H9 (cell line): Measurements from ENCODE around the gene RPS28. TPM values are rescaled to one million over a fixed set of nuclear protein-coding genes. Genes with fewer than 3 reads are reported as not detected.

ENCODE experiments used
- DNase-seq: peaks from one replicate; pipeline ENCODE4 v3.0.0-alpha.2; 2017
- H2AFZ ChIP-seq: one replicate; pipeline ENCODE4 v1.6.1; 2013; ENCODE audit warnings: mild to moderate bottlenecking, low read length, control low read depth, moderate library complexity
- H2AK5ac ChIP-seq: 2 replicates; pipeline ENCODE4 v1.6.1; 2013; ENCODE audit warnings: low read length, control low read depth, mixed read lengths; ENCODE audit not compliant: insufficient read length
- H2BK120ac ChIP-seq: one replicate; pipeline ENCODE4 v1.6.1; 2013; ENCODE audit warnings: low read depth, mild to moderate bottlenecking, low read length, control low read depth, inconsistent platforms; ENCODE audit not compliant: poor library complexity, severe bottlenecking
- H2BK12ac ChIP-seq: 2 replicates; pipeline ENCODE4 v1.6.1; 2013; ENCODE audit warnings: low read length, control low read depth, mixed read lengths, low read depth; ENCODE audit not compliant: insufficient read length
- H2BK15ac ChIP-seq: 2 replicates; pipeline ENCODE4 v1.6.1; 2013; ENCODE audit warnings: low read depth, low read length, control low read depth
- H2BK20ac ChIP-seq: one replicate; pipeline ENCODE4 v1.6.1; 2013; ENCODE audit warnings: low read depth, mild to moderate bottlenecking, low read length, control low read depth, inconsistent platforms; ENCODE audit not compliant: poor library complexity, severe bottlenecking
- H2BK5ac ChIP-seq: 2 replicates; pipeline ENCODE4 v1.6.1; 2013; ENCODE audit warnings: low read length, control low read depth, mixed read lengths; ENCODE audit not compliant: insufficient read length
- H3K14ac ChIP-seq: 2 replicates; pipeline ENCODE4 v1.6.1; 2013; ENCODE audit warnings: low read length, control low read depth; ENCODE audit not compliant: insufficient read depth
- H3K18ac ChIP-seq: 2 replicates; pipeline ENCODE4 v1.6.1; 2013; ENCODE audit warnings: low read depth, mild to moderate bottlenecking, mixed read lengths, low read length, control low read depth; ENCODE audit not compliant: insufficient read length
- H3K23ac ChIP-seq: 2 replicates; pipeline ENCODE4 v1.6.1; 2013; ENCODE audit warnings: low read length, control low read depth, mixed read lengths, low read depth; ENCODE audit not compliant: insufficient read length
- H3K23me2 ChIP-seq: 2 replicates; pipeline ENCODE4 v1.6.1; 2013; ENCODE audit warnings: low read depth, mild to moderate bottlenecking, mixed read lengths, low read length, control low read depth; ENCODE audit not compliant: insufficient read length, poor library complexity, severe bottlenecking
- H3K27ac ChIP-seq: 2 replicates; pipeline ENCODE4 v1.5.1; 2013; ENCODE audit warnings: low read length, control low read depth, mixed read lengths, low read depth; ENCODE audit not compliant: insufficient read length
- H3K27me3 ChIP-seq: 2 replicates; pipeline ENCODE4 v1.6.1; 2013; ENCODE audit warnings: low read length, control low read depth, inconsistent platforms; ENCODE audit not compliant: insufficient read depth
- H3K4ac ChIP-seq: 2 replicates; pipeline ENCODE4 v1.6.1; 2013; ENCODE audit warnings: low read depth, mild to moderate bottlenecking, control low read depth, inconsistent platforms, low read length, moderate library complexity
- H3K4me1 ChIP-seq: 2 replicates; pipeline ENCODE4 v1.6.1; 2013; ENCODE audit warnings: low read length, control low read depth, inconsistent platforms; ENCODE audit not compliant: insufficient read depth
- H3K4me2 ChIP-seq: 2 replicates; pipeline ENCODE4 v1.6.1; 2013; ENCODE audit warnings: low read length, control low read depth, mixed read lengths; ENCODE audit not compliant: insufficient read length, insufficient read depth
- H3K56ac ChIP-seq: 2 replicates; pipeline ENCODE4 v1.6.1; 2013; ENCODE audit warnings: low read depth, mild to moderate bottlenecking, mixed read lengths, low read length, control low read depth; ENCODE audit not compliant: insufficient read length
- H3K79me1 ChIP-seq: 2 replicates; pipeline ENCODE4 v1.6.1; 2013; ENCODE audit warnings: low read depth, mild to moderate bottlenecking, moderate library complexity, low read length, control low read depth, inconsistent platforms; ENCODE audit not compliant: insufficient read depth, poor library complexity, severe bottlenecking
- H3K79me2 ChIP-seq: 2 replicates; pipeline ENCODE4 v1.6.1; 2013; ENCODE audit warnings: low read length, control low read depth, inconsistent platforms; ENCODE audit not compliant: insufficient read depth
- H3K9ac ChIP-seq: 2 replicates; pipeline ENCODE4 v1.6.1; 2013; ENCODE audit warnings: low read length, control low read depth, mixed read lengths; ENCODE audit not compliant: insufficient read length; ENCODE audit errors: extremely low read depth
- H3K9me3 ChIP-seq: one replicate; pipeline ENCODE4 v1.6.1; 2013; ENCODE audit warnings: low read depth, low read length, inconsistent platforms; ENCODE audit not compliant: control insufficient read depth
- H3T11ph ChIP-seq: one replicate; pipeline ENCODE4 v1.6.1; 2013; ENCODE audit warnings: mild to moderate bottlenecking, low read length, control low read depth, inconsistent platforms
- H4K20me1 ChIP-seq: one replicate; pipeline ENCODE4 v1.6.1; 2013; ENCODE audit not compliant: control insufficient read depth, insufficient read length, insufficient read depth
- H4K5ac ChIP-seq: 2 replicates; pipeline ENCODE4 v1.6.1; 2013; ENCODE audit warnings: low read depth, mild to moderate bottlenecking, mixed read lengths, low read length, control low read depth; ENCODE audit not compliant: insufficient read length
- H4K8ac ChIP-seq: replicated peaks from 2 replicates; pipeline ENCODE4 v1.6.1; 2013; ENCODE audit warnings: low read length, control low read depth, mixed read lengths, low read depth; ENCODE audit not compliant: insufficient read length
- H4K91ac ChIP-seq: 2 replicates; pipeline ENCODE4 v1.6.1; 2013; ENCODE audit warnings: low read depth, mild to moderate bottlenecking, moderate library complexity, mixed read lengths, low read length, control low read depth; ENCODE audit not compliant: insufficient read length
- H3K27ac Mint-ChIP-seq, 3 experiments: 2 replicates in 2 of 3; 3 replicates in 1 of 3; pipeline ENCODE4 v1.8.0; 2020 to 2021; ENCODE audit warnings: mixed read lengths in 3 of 3, mild to moderate bottlenecking in 1 of 3, moderate library complexity in 1 of 3
- H3K27me3 Mint-ChIP-seq: 2 replicates; pipeline ENCODE4 v1.8.0; 2021; ENCODE audit warnings: low read depth, mild to moderate bottlenecking, moderate library complexity, mixed read lengths
- H3K36me3 Mint-ChIP-seq, 3 experiments: 2 replicates in 2 of 3; 3 replicates in 1 of 3; pipeline ENCODE4 v1.8.0; 2020 to 2021; ENCODE audit warnings: low read depth in 3 of 3, mixed read lengths in 3 of 3; ENCODE audit not compliant: insufficient read depth in 1 of 3
- H3K4me1 Mint-ChIP-seq, 2 experiments: 2 replicates each; pipeline ENCODE4 v1.8.0; 2020; ENCODE audit warnings: mixed read lengths in 2 of 2
- H3K4me3 Mint-ChIP-seq, 2 experiments: 2 replicates in 1 of 2; 3 replicates in 1 of 2; pipeline ENCODE4 v1.8.0; 2020 to 2021; ENCODE audit warnings: mild to moderate bottlenecking in 2 of 2, mixed read lengths in 2 of 2, moderate library complexity in 1 of 2
- H3K9me3 Mint-ChIP-seq, 2 experiments: 2 replicates in 1 of 2; 3 replicates in 1 of 2; pipeline ENCODE4 v1.8.0; 2020; ENCODE audit warnings: mild to moderate bottlenecking in 2 of 2, mixed read lengths in 2 of 2, moderate library complexity in 1 of 2
- WGBS: extraction: QIAGEN DNeasy Blood & Tissue Kit; methylation state at CpG from one replicate; pipeline ENCODE4 v1.1.7; 2013; ENCODE audit warnings: missing lambda C conversion rate, low lambda C conversion rate, mixed read lengths; ENCODE audit not compliant: insufficient read length; ENCODE audit errors: extremely low coverage; 5-methylcytosine and 5-hydroxymethylcytosine counted together
- total RNA-seq: library from RNA; stranded (reverse); gene quantifications from 2 replicates; pipeline ENCODE4 v1.2.1, GENCODE V29; 2021
- TF ChIP-seq, protein P1 (sequence below): fragments of 200-600 bp; sonication (generic); conservative IDR thresholded peaks from 3 replicates; pipeline ENCODE4 v1.8.0; 2021; ENCODE audit warnings: antibody characterized with exemption, mild to moderate bottlenecking

Gene RPS28
- total RNA-seq, 1 experiment from 2014 or later = 1,885 TPM

DNA sequence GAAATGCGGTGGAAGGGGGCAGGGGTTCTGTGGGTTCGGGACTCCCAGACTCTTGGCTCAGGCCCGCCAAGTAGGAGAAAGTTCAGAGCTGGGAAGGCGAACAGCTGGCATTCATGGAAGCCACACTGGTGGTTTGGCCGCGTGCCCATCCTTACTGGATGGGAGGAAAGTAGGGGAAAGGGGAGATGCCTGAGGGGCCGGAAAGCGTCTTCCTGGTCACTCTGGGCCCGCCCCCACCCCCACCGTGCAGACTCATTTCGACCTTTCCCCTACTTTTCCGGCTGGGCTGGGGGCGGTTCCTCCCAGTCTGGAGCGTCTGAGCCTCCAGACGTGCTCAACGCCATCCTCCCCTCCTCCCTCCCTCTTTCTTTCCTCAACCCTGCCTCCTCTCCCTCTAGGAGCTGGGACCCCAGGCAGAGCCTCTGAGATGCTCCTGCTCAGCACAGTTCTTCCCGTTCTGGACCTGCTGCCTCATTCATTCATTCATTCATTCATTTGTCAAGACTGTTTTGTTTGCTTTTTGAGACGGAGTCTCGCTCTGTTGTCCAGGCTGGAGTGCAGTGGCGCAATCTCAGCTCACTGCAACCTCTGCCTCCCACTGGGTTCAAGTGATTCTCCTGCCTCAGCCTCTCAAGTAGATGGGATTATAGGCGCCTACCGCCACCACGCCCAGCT lies 46.2 kb downstream of the RPS28 start:
- no peak overlapping the region for H2AK5ac ChIP-seq
- Mint-ChIP-seq H3K4me3 (peak overlapping the region; percentile 35 to 51; a peak in 4 of 5 replicates), H3K27me3 (peaks cover 50% of the 10 kb centered on the region), H3K36me3 (peaks cover 0 to 3% (median 0%) of the 10 kb centered on the region in 3 experiments; a peak in 3 of 7 replicates), H3K4me1 (peaks cover 23 to 28% of the 10 kb centered on the region in 2 experiments), H3K9me3 (no peaks in the 10 kb centered on the region), H3K27ac (peak overlapping the region in 1 of 3 experiments; percentile 18; a peak in 1 of 7 replicates)
- no peak overlapping the region for H2BK15ac ChIP-seq
- no peak overlapping the region for H2BK120ac ChIP-seq
- peaks cover 4% of the 10 kb centered on the region; the same call in 1 of the 2 replicates for H3K4me1 ChIP-seq
- peak; percentile 86 for DNase-seq
- no peak overlapping the region for H3K27ac ChIP-seq
- H3K79me1 ChIP-seq = no peaks in the 10 kb centered on the region
- no peak overlapping the region for H3T11ph ChIP-seq
- no peak overlapping the region for H4K91ac ChIP-seq
- H3K27me3 ChIP-seq = no peaks in the 10 kb centered on the region; the same call in 1 of the 2 replicates
- no peak overlapping the region for H2BK20ac ChIP-seq
- H3K23ac ChIP-seq = no peak overlapping the region
- H3K18ac ChIP-seq = no peak overlapping the region
- H3K14ac ChIP-seq = no peak overlapping the region
- peak overlapping the region; percentile 5 for H3K4me2 ChIP-seq
- TF ChIP-seq, protein P1, sequence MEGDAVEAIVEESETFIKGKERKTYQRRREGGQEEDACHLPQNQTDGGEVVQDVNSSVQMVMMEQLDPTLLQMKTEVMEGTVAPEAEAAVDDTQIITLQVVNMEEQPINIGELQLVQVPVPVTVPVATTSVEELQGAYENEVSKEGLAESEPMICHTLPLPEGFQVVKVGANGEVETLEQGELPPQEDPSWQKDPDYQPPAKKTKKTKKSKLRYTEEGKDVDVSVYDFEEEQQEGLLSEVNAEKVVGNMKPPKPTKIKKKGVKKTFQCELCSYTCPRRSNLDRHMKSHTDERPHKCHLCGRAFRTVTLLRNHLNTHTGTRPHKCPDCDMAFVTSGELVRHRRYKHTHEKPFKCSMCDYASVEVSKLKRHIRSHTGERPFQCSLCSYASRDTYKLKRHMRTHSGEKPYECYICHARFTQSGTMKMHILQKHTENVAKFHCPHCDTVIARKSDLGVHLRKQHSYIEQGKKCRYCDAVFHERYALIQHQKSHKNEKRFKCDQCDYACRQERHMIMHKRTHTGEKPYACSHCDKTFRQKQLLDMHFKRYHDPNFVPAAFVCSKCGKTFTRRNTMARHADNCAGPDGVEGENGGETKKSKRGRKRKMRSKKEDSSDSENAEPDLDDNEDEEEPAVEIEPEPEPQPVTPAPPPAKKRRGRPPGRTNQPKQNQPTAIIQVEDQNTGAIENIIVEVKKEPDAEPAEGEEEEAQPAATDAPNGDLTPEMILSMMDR = no peak
- H3K23me2 ChIP-seq = peaks cover 6% of the 10 kb centered on the region
- no peak overlapping the region for H4K5ac ChIP-seq
- no peaks in the 10 kb centered on the region for H4K20me1 ChIP-seq
- no peak overlapping the region for H3K4ac ChIP-seq
- H4K8ac ChIP-seq = no peak overlapping the region
- no CpG with 5 or more reads among the region's 23 CpGs for WGBS
- no peak overlapping the region for H2BK5ac ChIP-seq
- H3K9ac ChIP-seq = no peak overlapping the region
- H2BK12ac ChIP-seq = no peak overlapping the region
- H3K9me3 ChIP-seq = no peaks in the 10 kb centered on the region
- H3K79me2 ChIP-seq = no peaks in the 10 kb centered on the region
- no peak overlapping the region for H3K56ac ChIP-seq
- H2AFZ ChIP-seq = no peak overlapping the region
